ENCODE results near the gene CAPZA3. TPM values are rescaled to one million over a fixed set of nuclear protein-coding genes. Genes with fewer than 3 reads are reported as not detected.

CAPZA3 gene
- total RNA-seq, 1 experiment from 2014 or later = not detected

DNA sequence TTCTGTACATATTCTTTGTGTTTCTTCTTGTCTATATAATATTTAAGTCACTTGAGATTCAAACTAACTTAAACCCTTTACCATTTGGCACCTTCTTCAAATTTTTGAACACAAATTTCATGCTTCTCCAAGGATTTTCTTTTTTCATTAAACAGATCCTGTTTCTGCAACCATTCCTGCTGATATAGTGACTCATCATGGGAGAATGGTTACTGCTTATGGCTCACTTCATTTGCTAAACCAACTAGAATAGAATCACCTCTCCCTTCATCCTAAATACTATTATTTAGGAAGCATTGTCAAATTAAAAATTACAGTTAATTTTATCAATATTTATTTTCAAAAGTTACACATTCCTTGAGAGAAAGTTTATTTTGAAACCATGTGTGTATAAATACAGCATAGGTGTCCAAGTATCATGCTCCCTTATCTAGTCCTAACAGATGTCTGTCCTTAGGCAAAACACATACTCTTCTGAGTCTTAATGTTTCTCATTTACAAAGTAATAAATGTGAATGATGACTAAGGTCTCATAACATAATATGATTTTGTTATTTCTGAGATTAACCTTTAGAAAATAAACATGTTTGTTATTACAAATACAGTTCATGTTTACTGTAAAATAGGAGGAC, 40.8 kb upstream of the CAPZA3 start:
- no peaks in the 10 kb centered on the region for H3K23me2 ChIP-seq (ENCODE audit: insufficient read length, low read depth, low read length, poor library complexity, severe bottlenecking)
- Mint-ChIP-seq H3K9me3 (peaks cover 0 to 4% of the 10 kb centered on the region in 2 experiments; a peak in 2 of 5 replicates), H3K27ac (no peak overlapping the region), H3K27me3 (ENCODE audit: low read depth) (no peaks in the 10 kb centered on the region), H3K36me3 (ENCODE audit: insufficient read depth in 1 of 3, low read depth in 3 of 3) (peaks cover 0 to 5% (median 0%) of the 10 kb centered on the region in 3 experiments; a peak in 2 of 7 replicates), H3K4me3 (no peak overlapping the region), H3K4me1 (no peaks in the 10 kb centered on the region)
- no peak overlapping the region for H3T11ph ChIP-seq (ENCODE audit: low read length)
- H2BK12ac ChIP-seq (ENCODE audit: insufficient read length, low read depth, low read length) = no peak overlapping the region
- no peaks in the 10 kb centered on the region for H4K20me1 ChIP-seq (ENCODE audit: control insufficient read depth, insufficient read depth, insufficient read length)
- no peak for TF ChIP-seq CTCF (conservative IDR thresholded peaks at IDR 0.05)
- H4K91ac ChIP-seq (ENCODE audit: insufficient read length, low read depth, low read length) = no peak overlapping the region
- no peak overlapping the region for H4K5ac ChIP-seq (ENCODE audit: insufficient read length, low read depth, low read length)
- no peaks in the 10 kb centered on the region for H3K9me3 ChIP-seq (ENCODE audit: control insufficient read depth, low read depth, low read length)
- H2BK15ac ChIP-seq (ENCODE audit: low read depth, low read length) = no peak overlapping the region
- no peak overlapping the region for H3K14ac ChIP-seq (ENCODE audit: insufficient read depth, low read length)
- H2AK5ac ChIP-seq (ENCODE audit: insufficient read length, low read length) = no peak overlapping the region
- H2BK20ac ChIP-seq (ENCODE audit: low read depth, low read length, poor library complexity, severe bottlenecking) = no peak overlapping the region
- no peaks in the 10 kb centered on the region for H3K4me1 ChIP-seq (ENCODE audit: insufficient read depth, low read length)
- DNase-seq = no peak
- H3K56ac ChIP-seq (ENCODE audit: insufficient read length, low read depth, low read length) = no peak overlapping the region
- no peak overlapping the region for H3K4me2 ChIP-seq (ENCODE audit: insufficient read depth, insufficient read length, low read length)
- H2AFZ ChIP-seq (ENCODE audit: low read length) = no peak overlapping the region
- H4K8ac ChIP-seq (replicated peaks; ENCODE audit: insufficient read length, low read depth, low read length) = no peak overlapping the region
- H3K4ac ChIP-seq (ENCODE audit: low read depth, low read length) = no peak overlapping the region
- H3K9ac ChIP-seq (ENCODE audit: extremely low read depth, insufficient read length, low read length) = no peak overlapping the region
- no peak overlapping the region for H3K23ac ChIP-seq (ENCODE audit: insufficient read length, low read depth, low read length)
- H2BK5ac ChIP-seq (ENCODE audit: insufficient read length, low read length) = no peak overlapping the region
- no peaks in the 10 kb centered on the region for H3K27me3 ChIP-seq (ENCODE audit: insufficient read depth, low read length)
- no peak overlapping the region for H3K18ac ChIP-seq (ENCODE audit: insufficient read length, low read depth, low read length)
- no peak overlapping the region for H2BK120ac ChIP-seq (ENCODE audit: low read depth, low read length, poor library complexity, severe bottlenecking)
- no peaks in the 10 kb centered on the region for H3K79me1 ChIP-seq (ENCODE audit: insufficient read depth, low read depth, low read length, poor library complexity, severe bottlenecking)
- H3K27ac ChIP-seq (ENCODE audit: insufficient read length, low read depth, low read length) = no peak overlapping the region
- H3K79me2 ChIP-seq (ENCODE audit: insufficient read depth, low read length) = no peaks in the 10 kb centered on the region
